Nephron (organoid): ENCODE measurements around the gene FOXA3.

Experiments
- H3K27ac Mint-ChIP-seq, 3 experiments: 2 replicates each; pipeline ENCODE4 v1.8.0; 2020; ENCODE audit warnings: mixed read lengths in 3 of 3, mild to moderate bottlenecking in 2 of 3, moderate library complexity in 1 of 3
- H3K27me3 Mint-ChIP-seq: 2 replicates; pipeline ENCODE4 v1.8.0; 2021; ENCODE audit warnings: low read depth, mild to moderate bottlenecking, moderate library complexity, mixed read lengths
- H3K36me3 Mint-ChIP-seq: 2 replicates; pipeline ENCODE4 v1.8.0; 2020; ENCODE audit warnings: low read depth, mixed read lengths
- H3K4me1 Mint-ChIP-seq: 2 replicates; pipeline ENCODE4 v1.8.0; 2020; ENCODE audit warnings: mixed read lengths
- H3K4me3 Mint-ChIP-seq, 3 experiments: 2 replicates each; pipeline ENCODE4 v1.8.0; 2020; ENCODE audit warnings: mild to moderate bottlenecking in 3 of 3, mixed read lengths in 3 of 3, moderate library complexity in 2 of 3
- H3K9me3 Mint-ChIP-seq: 2 replicates; pipeline ENCODE4 v1.8.0; 2020; ENCODE audit warnings: mixed read lengths
- TF ChIP-seq, protein P1 (sequence below), 3 experiments: fragments of 200-600 bp; sonication (generic); IDR thresholded peaks; one replicate each; pipeline ENCODE4 v1.5.0; 2021; ENCODE audit warnings: antibody characterized with exemption in 3 of 3; ENCODE audit not compliant: unreplicated experiment in 3 of 3

FOXA3 gene

DNA sequence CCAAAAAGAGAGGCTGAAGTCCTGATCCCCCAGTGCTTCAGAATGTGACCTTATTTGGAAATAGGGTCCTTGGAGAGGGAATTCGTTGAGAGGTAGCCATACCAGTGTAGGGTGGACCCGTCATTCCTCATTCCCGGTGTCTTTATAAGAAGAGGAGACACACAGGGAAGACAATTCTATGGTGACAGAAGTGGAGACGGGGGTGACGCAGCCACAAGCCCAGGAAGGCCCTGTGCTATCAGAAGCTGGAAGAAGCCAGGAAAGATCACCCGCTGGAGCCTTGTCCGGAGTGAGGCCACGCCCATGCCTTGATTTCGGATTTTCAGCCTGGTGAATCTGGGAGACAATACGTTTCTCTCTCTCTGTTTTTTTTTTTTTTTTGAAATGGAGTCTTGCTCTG, 40.9 kb downstream of the FOXA3 start:
- Mint-ChIP-seq H3K27me3 (peaks cover 18% of the 10 kb centered on the region), H3K9me3 (no peaks in the 10 kb centered on the region), H3K4me3 (peak overlapping the region in 1 of 3 experiments; percentile 43), H3K4me1 (peaks cover 5% of the 10 kb centered on the region), H3K36me3 (peaks cover 10% of the 10 kb centered on the region), H3K27ac (no peak overlapping the region)
- TF ChIP-seq, protein P1, sequence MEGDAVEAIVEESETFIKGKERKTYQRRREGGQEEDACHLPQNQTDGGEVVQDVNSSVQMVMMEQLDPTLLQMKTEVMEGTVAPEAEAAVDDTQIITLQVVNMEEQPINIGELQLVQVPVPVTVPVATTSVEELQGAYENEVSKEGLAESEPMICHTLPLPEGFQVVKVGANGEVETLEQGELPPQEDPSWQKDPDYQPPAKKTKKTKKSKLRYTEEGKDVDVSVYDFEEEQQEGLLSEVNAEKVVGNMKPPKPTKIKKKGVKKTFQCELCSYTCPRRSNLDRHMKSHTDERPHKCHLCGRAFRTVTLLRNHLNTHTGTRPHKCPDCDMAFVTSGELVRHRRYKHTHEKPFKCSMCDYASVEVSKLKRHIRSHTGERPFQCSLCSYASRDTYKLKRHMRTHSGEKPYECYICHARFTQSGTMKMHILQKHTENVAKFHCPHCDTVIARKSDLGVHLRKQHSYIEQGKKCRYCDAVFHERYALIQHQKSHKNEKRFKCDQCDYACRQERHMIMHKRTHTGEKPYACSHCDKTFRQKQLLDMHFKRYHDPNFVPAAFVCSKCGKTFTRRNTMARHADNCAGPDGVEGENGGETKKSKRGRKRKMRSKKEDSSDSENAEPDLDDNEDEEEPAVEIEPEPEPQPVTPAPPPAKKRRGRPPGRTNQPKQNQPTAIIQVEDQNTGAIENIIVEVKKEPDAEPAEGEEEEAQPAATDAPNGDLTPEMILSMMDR (IDR thresholded peaks at IDR 0.05; ENCODE audit: unreplicated experiment in 3 of 3), result no peak

DNA sequence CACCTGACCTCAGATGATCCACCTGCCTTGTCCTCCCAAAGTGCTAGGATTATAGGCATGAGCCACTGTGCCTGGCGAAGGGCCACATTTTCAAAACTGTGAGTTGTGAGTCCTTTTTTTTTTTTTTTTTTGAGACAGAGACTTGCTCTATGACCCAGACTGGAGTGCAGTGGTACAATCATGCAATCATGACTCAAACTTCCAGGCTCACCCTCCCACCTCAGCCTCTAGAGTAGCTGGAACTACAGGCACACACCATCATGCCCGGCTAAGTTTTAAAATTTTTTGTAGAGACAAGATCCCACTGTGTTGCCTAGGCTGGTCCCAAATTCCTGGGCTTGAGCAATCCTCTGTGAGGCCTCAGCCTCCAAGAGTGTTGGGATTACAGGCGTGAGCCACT, 42.1 kb downstream of the FOXA3 start:
- H3K9me3 Mint-ChIP-seq, result no peaks in the 10 kb centered on the region
- no peaks in the 10 kb centered on the region for H3K4me1 Mint-ChIP-seq
- H3K27me3 Mint-ChIP-seq, result peaks cover 13% of the 10 kb centered on the region
- TF ChIP-seq, protein P1 (IDR thresholded peaks at IDR 0.05; ENCODE audit: unreplicated experiment in 3 of 3), result no peak
- H3K4me3 Mint-ChIP-seq, result no peak overlapping the region
- H3K36me3 Mint-ChIP-seq, result no peaks in the 10 kb centered on the region
- no peak overlapping the region for H3K27ac Mint-ChIP-seq

DNA sequence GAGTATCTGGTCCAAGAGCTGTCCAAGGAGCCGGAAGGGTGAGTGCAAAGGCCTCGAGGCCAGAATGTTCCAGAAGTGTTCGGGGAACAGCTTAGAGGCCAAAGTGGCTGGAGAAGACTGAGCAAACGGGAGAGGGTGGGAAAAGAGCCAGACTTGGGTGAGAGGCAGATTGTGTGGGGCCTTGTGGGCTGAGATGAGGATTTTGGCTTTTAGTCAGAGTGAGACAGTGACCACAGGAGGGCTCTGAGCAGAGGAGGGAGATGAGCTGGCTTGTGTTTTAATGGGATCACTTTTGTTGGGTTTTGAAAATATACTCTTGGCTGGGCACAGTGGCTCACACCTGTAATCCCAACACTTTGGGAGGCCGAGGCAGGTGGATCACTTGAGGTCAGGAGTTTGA, 44.8 kb downstream of the FOXA3 start:
- Mint-ChIP-seq H3K27ac (no peak overlapping the region), H3K27me3 (peaks cover 9% of the 10 kb centered on the region), H3K4me3 (no peak overlapping the region), H3K36me3 (no peaks in the 10 kb centered on the region), H3K9me3 (no peaks in the 10 kb centered on the region), H3K4me1 (no peaks in the 10 kb centered on the region)
- TF ChIP-seq, protein P1 (IDR thresholded peaks at IDR 0.05; ENCODE audit: unreplicated experiment in 3 of 3), result no peak

DNA sequence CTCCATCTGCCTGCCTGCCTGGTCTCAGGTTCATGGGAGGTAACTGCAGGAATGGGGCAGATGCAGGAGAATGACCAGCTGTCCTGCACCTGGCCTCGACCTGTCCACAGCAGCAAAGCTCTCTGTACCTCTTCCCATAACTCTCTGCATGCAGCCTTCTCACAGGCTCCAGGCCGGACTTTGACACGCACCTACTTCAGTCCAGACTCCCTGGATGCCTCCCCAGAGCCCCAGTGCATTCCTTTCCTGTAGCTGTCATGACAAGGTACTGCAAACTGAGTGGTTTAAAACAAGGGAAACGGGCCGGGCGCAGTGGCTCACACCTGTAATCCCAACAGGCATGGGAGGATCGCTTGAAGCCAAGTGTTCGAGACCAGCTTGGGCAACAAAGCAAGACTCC, 47.2 kb downstream of the FOXA3 start:
- no peaks in the 10 kb centered on the region for H3K4me1 Mint-ChIP-seq
- H3K4me3 Mint-ChIP-seq, result no peak overlapping the region
- H3K27ac Mint-ChIP-seq, result no peak overlapping the region
- TF ChIP-seq, protein P1 (IDR thresholded peaks at IDR 0.05; ENCODE audit: unreplicated experiment in 3 of 3), result no peak
- peaks cover 11% of the 10 kb centered on the region for H3K27me3 Mint-ChIP-seq
- H3K36me3 Mint-ChIP-seq, result no peaks in the 10 kb centered on the region
- H3K9me3 Mint-ChIP-seq, result no peaks in the 10 kb centered on the region

DNA sequence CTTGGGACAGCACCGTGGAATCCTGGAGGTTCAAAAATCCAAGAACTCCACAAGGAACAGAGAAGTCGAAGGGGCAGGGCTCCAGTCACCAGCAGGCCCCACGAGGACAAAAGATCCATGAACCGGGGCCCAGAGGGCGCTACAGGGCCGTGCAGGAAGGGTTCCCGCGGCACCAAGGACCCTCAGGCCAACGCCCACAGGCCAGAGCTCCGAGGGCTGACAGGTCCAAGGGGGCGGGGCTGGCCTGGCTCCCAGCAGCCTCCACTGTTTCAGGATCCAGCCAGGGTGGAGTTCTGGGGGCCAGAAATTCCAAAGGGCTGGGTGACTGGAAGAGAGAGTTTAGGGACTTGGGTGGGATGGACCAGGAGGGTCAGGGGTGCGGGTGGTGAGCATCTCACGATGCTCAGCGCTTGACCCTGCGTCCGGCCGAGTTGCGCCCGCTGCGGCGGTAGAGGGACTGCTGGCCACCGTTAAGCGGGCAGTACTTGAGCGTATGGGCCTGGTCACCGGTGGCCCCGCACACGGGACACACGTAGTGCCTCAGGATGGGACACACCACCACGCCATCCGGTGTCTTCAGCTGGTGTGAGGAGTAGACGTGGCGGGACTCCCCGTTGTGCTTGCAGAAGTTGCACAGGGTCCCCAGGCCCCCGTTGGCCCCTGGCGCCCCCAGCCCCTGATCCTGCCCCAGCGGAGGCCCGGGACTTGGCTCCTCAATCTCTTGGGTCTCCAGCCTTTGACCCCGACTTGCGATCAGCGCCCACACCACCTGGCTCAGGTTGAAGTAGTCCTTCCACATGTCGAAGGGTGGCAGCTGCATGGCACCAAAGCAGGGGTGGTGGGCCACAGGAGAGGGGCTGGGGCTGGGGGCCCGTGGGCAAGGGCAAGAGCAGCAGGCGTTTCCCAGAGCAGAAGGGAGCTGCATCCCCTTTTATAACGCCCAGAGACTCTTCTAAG, 50.0 kb downstream of the FOXA3 start, which contains the start of gene NANOS2:
TSS of gene NANOS2 (minus strand) at position 905 of the 957 bp plus-strand sequence. CDS start at position 820, 85 bp downstream.
- no peaks in the 10 kb centered on the region for H3K9me3 Mint-ChIP-seq
- peaks cover 26% of the 10 kb centered on the region for H3K27me3 Mint-ChIP-seq
- TF ChIP-seq, protein P1 (IDR thresholded peaks at IDR 0.05; ENCODE audit: unreplicated experiment in 3 of 3), result no peak
- no peaks in the 10 kb centered on the region for H3K36me3 Mint-ChIP-seq
- no peak within 1 kb of the TSS for H3K4me3 Mint-ChIP-seq
- H3K4me1 Mint-ChIP-seq, result no peaks in the 10 kb centered on the region
- no peak within 1 kb of the TSS for H3K27ac Mint-ChIP-seq
